Sciatic nerve (tissue), 2 donors: ENCODE results near the gene SORCS2. TPM values are rescaled to one million over a fixed set of nuclear protein-coding genes. Genes with fewer than 3 reads are reported as not detected.

Experiments used
- ATAC-seq: fragments of 200-7000 bp; cut with Tn5 transposase; one replicate; pipeline ENCODE4 v1.9.1; 2020; ENCODE audit warnings: mild to moderate bottlenecking, moderate library complexity
- DNase-seq: peaks from one replicate; pipeline ENCODE4 v3.0.0-alpha.2; 2020; ENCODE audit warnings: low spot score
- intact Hi-C: fragments of 100-400 bp; cut with DNase I; formaldehyde crosslinking; loops from one replicate; pipeline ENCODE4 v1.14.2; 2022
- total RNA-seq: library from RNA; stranded (reverse); fragmentation: NEBNext Ultra II Directional; extraction: Animal tissue kit (Norgen Biotek cat#: 25700); gene quantifications from one replicate; pipeline ENCODE4 v1.2.1, GENCODE V29; 2021
- donor health status: DM: no; HTN: no; CAD: no.
- donor health status: DM: no; HTN: no; CAD: no.

Gene SORCS2
- total RNA-seq, 1 donor from 2014 or later: 52.5 TPM

DNA sequence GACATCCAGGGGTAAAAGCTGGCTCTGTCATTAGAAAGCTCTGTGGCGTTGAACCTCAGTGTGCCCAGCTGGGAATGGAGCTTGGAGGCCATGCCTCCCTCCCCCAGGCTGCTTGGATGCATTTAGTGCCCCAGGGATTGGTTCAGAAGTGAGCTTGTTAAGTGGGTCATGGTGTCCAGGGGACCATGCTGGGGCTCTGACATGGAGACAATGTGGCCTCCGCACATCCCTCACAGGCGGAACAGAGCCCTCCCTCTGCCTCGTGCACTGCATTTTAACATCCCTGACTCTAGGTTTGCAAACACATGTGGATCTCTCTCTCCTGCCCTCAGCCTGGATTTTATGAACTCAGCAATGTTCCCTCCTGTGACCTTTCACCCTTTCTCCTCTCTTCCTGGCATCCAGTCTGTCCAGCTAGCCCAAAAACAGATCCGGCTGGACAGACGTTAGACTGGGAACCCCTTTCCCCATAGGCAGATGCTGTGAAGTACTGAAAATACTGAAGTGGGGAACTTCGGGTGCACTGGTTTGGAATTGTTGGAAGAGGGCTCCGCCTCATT is 81.5 kb downstream of the SORCS2 start:
- ATAC-seq: peak; percentile 12
- no peak for DNase-seq
- intact Hi-C loops: no loop called here

DNA sequence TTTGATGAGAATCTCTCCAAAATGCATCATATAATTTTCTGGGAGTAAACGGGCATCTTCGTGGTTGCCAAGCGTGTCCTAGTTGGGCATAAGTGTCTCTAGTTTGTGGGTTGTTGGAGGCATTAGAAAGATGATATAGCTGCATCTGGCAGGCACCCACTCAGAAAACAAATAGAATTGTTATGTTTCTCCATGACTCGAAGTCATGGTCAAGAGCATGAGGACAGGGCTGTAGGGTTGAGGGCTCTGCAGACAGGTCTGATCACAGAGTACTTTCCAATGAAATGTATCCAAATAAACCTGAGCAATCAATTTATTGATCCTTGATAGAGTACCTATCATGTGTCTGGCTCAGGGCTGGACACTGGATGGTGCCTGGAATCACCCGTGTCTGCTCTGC is 82.7 kb downstream of the SORCS2 start:
- intact Hi-C loops: no loop called here
- DNase-seq (no peak), ATAC-seq (no peak)

DNA sequence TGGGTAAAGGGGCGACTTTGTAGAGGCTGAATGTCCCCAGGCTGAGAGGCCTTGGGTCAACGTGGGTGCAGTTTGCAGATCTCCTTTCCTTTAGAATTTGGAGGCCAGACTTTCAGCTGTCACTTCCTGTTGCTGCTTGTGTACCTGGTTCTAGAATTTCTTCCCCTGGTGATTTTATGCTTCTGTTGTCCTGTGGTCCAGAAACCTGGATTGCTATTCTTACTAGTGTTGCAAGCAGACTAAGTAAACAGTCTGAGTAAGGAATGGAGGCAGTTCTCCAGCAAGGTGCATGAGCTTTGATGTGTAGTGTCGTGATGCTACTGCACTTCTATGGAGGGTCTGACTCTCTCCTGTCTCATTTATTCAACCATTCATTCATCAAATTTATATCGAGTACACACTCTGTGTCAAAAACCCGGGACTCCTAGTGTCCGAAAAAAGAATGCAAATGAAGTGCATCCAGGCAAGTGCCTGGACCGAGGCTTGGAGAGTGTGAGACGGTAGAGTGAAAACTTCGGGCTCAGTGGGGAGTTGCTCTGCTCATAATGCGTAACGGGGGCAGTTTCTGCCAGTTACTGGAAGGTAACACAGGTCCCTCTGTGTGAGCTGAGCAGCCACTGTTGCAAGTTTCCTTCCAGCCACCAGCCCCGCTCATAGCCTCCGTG is 83.3 kb downstream of the SORCS2 start:
- DNase-seq: no peak
- ATAC-seq: no peak
- intact Hi-C loops: no loop called here

DNA sequence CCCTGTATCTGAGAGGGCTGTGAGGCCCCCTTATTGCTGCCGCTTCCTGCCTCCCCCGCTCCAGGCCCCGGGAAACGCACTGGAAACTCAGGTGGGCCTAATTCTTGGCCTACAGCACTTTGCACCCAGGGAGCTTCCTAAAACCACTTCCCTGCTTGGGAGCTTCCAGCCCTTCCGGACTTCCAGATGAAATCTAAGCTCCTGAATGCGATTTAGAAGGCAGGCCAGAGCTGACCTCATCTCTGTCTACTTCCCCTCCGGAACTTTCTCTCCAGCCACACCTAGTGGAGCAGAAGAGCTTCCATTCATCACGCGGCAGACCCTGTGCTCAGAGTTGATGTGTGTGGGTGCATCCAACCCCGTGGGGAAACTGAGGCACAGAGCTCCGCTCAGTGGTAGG is 84.2 kb downstream of the SORCS2 start:
- intact Hi-C loops: no loop called here
- ATAC-seq (peak; percentile 79), DNase-seq (no peak)

DNA sequence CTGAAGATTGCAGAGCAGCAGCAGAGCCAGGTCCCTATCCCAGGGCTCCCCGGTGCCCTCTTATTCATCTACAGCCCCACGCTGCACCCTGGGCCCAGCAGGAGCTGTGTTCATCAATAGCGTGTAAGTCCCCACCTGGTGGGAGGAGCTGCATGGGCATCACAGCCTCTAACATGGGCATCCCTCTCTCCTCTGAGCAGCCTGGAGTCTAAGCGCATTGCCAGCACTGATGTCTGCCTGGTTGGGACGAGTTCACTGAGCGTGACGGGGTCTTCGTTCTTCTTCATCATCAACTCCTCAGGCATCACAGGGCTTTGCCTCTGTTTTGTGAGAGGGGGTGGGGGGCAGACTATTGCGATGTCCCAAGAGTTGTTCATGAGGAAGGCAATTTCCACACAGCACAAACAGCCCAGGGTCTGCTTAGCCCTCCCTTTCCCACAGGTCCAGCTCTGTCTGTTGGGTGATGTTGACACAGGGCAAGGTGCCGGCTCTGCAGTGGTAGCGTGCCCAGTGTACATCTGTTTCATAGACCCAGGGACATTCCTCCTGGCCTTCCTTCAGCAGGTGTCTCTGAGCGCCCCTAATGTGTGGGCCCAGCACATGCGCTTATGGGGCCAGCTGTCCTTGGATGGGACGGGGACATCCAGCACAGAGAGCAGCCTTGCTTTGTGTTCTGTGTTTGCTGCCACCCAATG is 85.9 kb downstream of the SORCS2 start:
- ATAC-seq (no peak), DNase-seq (no peak)
- intact Hi-C loops: no loop called here

DNA sequence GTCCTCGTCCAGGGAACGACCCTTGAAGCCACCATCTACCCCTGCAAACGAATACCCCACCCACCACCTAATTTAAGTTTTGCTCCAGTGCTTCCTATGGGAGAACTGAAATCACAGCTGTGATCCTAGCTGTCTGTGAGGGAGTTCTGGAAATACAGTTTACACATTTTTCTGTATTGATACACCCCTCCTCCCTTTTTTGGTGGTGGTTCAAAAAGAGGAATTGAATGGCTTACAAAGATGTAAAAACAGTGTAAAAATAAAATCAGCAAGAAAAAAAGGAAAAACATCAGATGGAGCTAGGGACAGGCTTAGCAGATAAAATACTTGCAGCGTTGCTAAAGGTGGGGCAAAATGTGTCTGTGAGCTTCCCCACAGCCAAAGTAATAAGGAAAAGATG is 86.6 kb downstream of the SORCS2 start:
- intact Hi-C loops: no loop called here
- ATAC-seq: no peak
- no peak for DNase-seq

DNA sequence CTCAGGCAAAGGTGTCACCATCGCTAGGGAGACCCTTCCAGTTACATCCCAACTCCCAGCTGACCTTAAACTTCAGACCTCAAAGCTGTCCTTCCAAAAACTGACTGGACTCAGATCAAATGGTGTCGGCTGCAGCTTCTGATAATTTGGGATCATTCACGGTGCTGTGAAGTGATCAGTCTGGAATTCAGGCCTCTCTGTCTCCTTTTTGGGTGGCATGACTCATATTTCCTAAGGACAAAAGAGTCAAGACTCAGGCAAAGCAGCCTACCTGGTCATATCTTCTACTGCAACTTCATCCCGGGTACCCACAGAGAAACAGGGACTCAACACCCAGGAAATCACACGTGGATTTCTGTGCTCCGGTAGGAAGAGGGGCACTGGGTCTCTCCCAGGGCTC is 87.6 kb downstream of the SORCS2 start:
- ATAC-seq (no peak), DNase-seq (no peak)
- intact Hi-C loops: no loop called here

DNA sequence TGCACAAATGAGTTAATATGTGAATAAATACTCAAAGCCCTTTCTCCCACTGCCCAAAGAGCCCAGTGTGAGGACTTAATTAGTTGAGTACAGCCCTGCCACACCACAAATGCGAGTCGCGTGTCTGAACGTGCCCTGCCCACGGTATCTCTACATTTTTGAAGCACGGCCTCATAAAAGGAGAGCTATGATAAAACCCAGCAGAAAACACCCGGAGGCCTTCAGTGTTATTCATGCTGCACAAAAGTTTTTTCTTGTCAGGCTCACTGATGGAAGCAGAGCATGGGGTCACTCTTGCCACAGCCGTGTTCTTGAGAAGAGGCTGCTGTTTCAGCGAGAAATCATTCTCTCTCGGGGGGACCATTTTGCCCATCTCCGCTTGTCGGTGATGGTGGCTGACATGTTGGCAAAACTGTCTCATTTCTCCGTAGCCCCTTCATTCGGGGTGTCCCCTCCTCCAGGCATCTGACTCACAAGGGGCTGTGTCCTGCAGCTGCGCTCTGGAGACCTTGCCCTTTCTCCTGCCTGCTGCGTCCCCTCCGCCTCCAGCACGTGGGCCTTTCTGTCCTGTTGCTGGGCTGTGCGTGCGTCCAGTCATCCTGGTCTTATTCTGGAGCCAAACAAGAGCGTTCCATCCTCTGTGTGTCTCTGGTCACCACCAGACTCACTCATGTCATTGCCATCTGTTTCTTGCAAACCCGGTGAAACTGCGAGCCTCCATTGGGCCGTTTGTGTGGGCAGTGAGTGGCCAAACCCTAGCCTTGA is 88.8 kb downstream of the SORCS2 start:
- intact Hi-C loops: no loop called here
- DNase-seq: no peak

DNA sequence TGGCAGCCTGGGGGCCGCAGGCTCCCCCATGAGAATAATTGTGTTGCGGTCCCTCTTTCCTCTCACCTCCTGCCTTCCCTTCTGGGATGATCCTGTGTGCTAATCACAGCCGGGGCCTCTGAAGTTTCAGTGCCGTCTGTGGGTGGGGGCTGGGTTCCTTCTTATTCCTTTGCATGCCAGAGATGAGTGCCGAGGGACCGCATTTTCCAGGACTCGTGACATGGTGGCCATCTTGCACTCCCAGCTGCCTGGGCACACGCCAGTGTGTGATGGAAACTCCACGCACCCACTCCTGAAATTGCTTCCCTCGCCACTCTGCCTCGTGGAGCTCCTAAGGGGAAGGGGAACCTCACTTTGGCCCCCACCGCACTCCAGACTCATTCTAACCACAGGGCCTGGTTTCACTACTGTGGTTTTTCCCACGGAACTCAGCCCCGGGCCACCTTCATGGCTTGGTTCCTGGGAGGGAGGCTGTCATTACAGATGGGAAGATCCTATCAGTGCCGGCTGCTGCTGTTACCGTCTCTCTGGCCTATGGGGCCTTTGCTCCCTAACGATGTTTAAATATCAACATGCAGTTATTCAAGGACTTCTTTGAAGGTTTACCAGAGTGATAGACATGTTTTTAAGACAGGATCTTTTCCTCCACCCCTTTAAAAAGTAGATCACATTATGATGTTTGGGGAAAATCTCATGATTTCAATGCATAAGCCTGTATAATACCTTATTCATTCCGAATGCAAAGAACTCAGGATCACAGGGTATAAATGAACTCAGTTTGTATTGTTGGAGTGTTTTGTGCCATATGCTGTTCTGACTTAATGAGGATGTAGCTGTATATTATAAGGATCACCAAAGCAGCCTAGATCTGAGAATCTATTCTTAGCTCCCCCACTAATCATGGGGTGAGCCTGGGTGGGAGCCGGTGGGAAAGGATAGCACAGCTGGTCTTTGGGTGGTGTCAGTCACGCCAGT is 89.6 kb downstream of the SORCS2 start:
- intact Hi-C loops: no loop called here
- no peak for DNase-seq
- no peak for ATAC-seq

More for the DNA sequence above, 88.8 kb downstream of the SORCS2 start:
- no peak for ATAC-seq

DNA sequence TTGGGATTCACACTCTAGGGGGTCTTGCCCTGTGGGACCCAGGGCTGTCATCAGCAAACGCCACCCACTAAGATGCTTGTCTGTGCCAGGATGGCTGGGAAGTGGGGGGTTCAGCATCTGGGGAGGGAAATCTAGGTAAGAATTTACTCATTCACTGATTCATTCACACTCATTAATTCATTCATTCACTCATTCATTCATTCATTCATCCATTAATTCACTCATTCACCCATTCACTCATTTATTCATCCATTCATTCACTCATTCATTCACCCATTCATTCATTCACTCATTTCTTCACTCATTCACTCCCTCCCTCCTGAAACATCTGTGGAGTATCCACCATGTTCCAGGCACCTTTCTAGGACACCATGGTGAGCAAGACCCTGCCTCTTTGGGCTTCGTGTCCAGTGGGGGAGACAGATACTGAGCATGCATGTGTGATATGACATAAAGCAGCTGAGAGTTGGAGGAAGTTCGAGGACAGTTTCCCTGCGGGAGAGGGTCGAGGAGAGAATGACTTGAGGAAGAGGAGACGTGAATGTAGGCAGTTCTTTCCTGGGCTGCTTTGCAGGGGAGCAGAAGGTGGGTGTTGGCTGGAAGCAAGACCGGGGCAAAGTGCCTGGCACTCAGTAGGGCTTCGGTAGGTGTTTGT is 90.6 kb downstream of the SORCS2 start:
- no peak for ATAC-seq

DNA sequence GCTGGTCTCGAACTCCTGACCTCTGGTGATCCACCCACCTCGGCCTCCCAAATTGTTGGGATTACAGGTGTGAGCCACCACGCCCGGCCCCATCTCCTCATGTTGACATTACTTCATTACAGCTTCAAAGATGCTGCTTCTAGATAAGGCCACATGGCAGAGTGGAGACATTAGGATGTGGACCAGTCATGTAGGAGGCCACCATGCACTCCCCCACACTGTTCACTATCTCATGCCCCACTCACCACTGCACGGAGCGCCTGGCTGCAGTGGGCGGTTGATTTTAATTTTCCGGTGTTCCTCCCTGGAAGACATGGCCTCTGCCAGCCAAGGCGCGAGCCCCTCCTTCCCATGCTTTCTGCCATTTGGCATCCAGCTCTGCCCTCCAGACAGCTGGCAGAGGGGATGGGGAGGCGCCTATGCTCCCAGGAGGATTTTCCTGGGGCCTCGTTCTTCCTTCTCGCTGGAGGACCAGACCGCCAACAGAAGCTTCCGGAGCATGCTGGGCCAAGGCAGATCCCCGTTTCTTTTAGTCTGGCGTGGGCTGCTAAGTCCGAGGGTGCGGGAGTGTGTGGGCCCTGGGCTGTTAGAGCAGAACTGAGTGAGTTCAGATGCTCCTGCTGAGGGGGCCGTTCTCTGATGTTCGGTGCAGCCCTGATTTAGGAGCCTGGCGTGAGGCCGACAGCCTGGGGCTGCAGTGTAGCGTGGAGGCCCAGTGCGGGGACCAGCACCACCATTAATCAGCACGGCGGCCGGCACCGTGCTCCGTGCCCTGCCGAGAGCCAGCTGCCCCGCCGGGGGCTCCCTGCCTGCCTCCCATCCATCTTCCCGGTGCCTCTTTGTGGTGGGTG is 93.1 kb downstream of the SORCS2 start:
- DNase-seq (no peak), ATAC-seq (no peak)
- intact Hi-C loops: no loop called here

More for the DNA sequence above, 90.6 kb downstream of the SORCS2 start:
- intact Hi-C loops: no loop called here
- no peak for DNase-seq

DNA sequence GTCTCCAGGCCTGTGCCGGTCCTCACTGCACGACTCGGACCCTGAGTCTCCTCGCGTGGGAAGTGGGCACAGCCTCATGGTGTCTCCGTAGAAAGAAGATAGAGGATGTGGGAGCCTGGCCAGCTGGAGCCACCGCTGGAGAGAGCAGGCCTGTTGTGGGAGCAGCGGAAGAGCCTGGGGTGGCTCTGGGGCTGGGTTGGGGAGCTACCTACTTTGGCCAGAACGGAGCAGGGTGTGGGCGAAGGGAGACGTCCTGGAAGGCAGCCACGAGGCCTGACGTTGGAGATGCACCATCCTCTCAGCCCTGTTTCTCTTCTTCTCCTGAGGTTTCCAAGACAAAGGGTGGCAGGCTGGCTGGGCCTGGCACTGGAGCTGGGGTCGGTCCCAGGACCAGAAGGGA is 93.8 kb downstream of the SORCS2 start:
- intact Hi-C loops: no loop called here
- DNase-seq (no peak), ATAC-seq (peak; percentile 76)

DNA sequence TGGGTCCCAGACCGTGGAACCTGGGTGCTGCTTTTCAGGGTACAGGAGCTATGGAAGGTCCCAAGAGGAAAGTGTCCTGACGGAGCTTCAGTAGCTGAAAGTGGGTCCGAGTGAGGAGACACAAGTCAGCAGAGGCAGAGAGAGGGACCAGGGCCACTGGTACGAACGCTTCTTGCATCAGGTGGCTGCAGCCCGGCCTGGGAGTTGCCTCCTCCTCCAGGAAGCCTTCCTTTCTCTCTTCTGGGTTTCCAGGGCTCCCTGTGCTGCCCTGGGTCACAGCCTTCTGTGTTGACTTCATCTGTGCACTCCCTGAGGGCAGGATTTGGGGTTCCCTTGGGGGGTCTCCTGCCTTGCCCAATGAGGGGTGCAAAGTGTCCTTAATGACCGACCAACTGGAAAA is 94.5 kb downstream of the SORCS2 start:
- intact Hi-C loops: no loop called here

DNA sequence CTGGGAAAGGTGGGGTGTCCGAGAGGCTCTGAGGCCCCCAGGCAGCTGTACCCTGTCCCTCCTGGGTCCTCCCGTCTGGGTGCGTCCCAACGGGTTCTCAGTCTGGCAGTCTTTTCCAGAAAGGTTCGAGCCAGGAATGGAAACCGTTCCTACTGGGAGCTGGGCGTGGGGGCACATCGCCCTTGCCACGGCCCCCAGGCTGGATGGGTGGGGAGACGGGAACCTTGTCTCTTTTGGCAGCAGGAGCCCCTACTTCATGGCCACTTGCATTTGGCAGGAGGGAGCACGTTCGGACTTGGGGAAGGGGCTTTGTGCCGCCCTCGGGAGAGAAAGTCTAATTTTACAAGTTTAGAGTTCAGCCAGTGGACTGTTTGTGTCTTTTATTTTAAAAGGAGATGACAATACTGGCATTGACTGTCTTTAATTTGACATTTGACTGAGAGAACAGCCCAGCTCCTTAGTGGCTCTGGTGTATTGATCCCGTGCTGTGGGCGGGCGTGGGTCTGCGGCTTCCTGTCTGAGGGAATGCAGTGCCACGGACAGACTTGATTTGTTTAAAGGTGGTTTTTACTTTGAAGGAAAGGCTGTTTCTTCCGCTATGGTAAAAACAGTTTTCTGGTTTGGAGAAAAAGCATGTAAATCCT is 95.1 kb downstream of the SORCS2 start:
- intact Hi-C loops: no loop called here
- no peak for ATAC-seq
- DNase-seq: no peak

More for the DNA sequence above, 94.5 kb downstream of the SORCS2 start:
- DNase-seq: no peak
- ATAC-seq: no peak

DNA sequence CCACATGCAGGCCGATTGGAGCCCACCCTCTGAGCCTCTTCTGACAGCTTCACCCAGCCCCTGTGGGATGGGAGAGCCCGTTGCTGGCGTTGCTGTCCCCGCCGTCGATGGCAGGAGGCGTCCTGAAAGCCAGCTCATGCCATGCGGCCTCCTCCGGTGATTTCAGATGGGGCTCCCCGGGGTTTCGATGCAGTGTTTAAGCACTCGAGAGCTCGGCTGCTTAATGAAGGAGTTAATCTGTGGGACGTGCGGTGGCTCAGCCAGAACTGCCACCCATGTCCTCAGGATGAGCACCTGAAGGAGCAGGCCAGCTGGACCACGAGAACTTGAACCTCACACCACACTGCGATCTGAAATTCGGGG is 95.6 kb downstream of the SORCS2 start:
- intact Hi-C loops: no loop called here
- ATAC-seq (no peak), DNase-seq (no peak)

DNA sequence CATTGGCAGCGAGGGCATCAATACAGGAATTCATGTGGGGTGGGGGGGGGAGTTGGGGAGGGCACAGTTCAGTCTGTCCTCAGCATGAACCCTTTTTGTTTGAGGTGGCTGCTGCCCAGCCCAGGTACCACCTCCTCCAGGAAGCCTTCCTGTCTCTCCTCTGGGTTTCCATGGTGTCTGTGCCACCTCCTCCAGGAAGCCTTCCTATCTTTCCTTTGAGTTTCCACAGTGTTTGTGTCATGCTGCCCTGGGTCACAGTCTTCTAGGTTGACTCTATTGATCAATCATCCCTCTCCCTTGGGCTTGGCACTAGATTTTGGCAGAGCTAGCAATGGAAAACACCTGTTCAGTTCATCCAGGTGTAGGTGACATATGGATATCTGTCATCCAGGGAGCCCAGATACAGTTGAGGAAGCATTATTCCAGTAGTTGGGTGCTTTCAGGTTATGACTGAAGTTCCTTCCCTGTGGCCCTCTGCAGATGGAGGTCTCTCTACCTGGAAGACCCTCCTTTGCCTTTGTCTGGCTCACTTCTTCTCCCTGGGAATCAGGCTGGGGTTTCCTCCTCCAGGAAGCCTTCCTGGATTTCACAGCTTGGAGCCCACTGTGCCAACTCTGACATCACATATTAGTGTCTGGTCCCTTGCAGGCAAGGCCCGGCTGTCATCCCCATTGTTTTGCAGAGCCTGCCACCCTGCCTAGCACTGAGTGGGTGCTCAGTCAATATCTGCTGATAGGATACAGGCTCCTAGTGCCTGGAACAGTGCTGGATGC is 96.6 kb downstream of the SORCS2 start:
- intact Hi-C loops: no loop called here
- DNase-seq (no peak), ATAC-seq (no peak)
